Neural cell (in vitro differentiated cells): Measurements from ENCODE around the gene KCNMB2. TPM values are rescaled to one million over a fixed set of nuclear protein-coding genes. Genes with fewer than 3 reads are reported as not detected.

Source experiments
- H2AFZ ChIP-seq: fragments of 200-600, 300-800 bp; sonication (generic), shearing (Covaris generic); 2 replicates; pipeline ENCODE4 v1.6.0; 2014; ENCODE audit warnings: low read depth, mild to moderate bottlenecking, antibody characterized with exemption, low read length, moderate library complexity
- H3F3A ChIP-seq: fragments of 200-600 bp; shearing (Covaris generic); 2 replicates; pipeline ENCODE4 v1.6.1; 2016; ENCODE audit warnings: mild to moderate bottlenecking, moderate library complexity, mixed read lengths, antibody characterized with exemption, low read length; ENCODE audit not compliant: insufficient read depth, poor library complexity, severe bottlenecking
- H3K27ac ChIP-seq: fragments of 200-600, 300-800 bp; sonication (generic), shearing (Covaris generic); 2 replicates; pipeline ENCODE4 v1.5.1; 2014; ENCODE audit warnings: mild to moderate bottlenecking, low read length, moderate library complexity
- H3K27me3 ChIP-seq: fragments of 300-800, 200-600 bp; sonication (generic), shearing (Covaris generic); 2 replicates; pipeline ENCODE4 v1.6.0; 2014; ENCODE audit warnings: mild to moderate bottlenecking, low read depth, low read length, moderate library complexity; ENCODE audit not compliant: insufficient read depth
- H3K36me3 ChIP-seq: fragments of 300-800, 200-600 bp; sonication (generic), shearing (Covaris generic); 2 replicates; pipeline ENCODE4 v1.5.1; 2014; ENCODE audit warnings: mild to moderate bottlenecking, antibody characterized with exemption, low read length, moderate library complexity; ENCODE audit not compliant: insufficient read depth
- H3K4me2 ChIP-seq: fragments of 300-800, 200-600 bp; sonication (generic), shearing (Covaris generic); 2 replicates; pipeline ENCODE4 v1.6.0; 2014; ENCODE audit warnings: mild to moderate bottlenecking, low read length
- H3K4me3 ChIP-seq: fragments of 300-800, 200-600 bp; sonication (generic), shearing (Covaris generic); 2 replicates; pipeline ENCODE4 v1.5.1; 2014; ENCODE audit warnings: mild to moderate bottlenecking, low read length, moderate library complexity
- H3K79me2 ChIP-seq: fragments of 200-600 bp; shearing (Covaris generic); replicated peaks from 2 replicates; pipeline ENCODE4 v1.6.0; 2014; ENCODE audit warnings: mild to moderate bottlenecking, low read length, moderate library complexity; ENCODE audit not compliant: insufficient read depth
- H3K9ac ChIP-seq: fragments of 300-800, 200-600 bp; sonication (generic), shearing (Covaris generic); 2 replicates; pipeline ENCODE4 v1.6.1; 2016; ENCODE audit warnings: mild to moderate bottlenecking, low read length, mixed read lengths
- H3K9me2 ChIP-seq: fragments of 200-600 bp; shearing (Covaris generic); 2 replicates; pipeline ENCODE4 v1.6.1; 2016; ENCODE audit warnings: mild to moderate bottlenecking, low read length, mixed read lengths; ENCODE audit not compliant: insufficient read depth
- H3K9me3 ChIP-seq: fragments of 200-600, 300-800 bp; sonication (generic), shearing (Covaris generic); 2 replicates; pipeline ENCODE4 v1.6.1; 2016; ENCODE audit warnings: mild to moderate bottlenecking, mixed run types, low read length, moderate library complexity, mixed read lengths
- H4K20me1 ChIP-seq: fragments of 200-600 bp; shearing (Covaris generic); 2 replicates; pipeline ENCODE4 v1.6.1; 2016; ENCODE audit warnings: mild to moderate bottlenecking, mixed run types; ENCODE audit not compliant: insufficient read depth
- EP300 ChIP-seq: fragments of 450-650 bp; conservative IDR thresholded peaks from 2 replicates; pipeline ENCODE4 v1.6.1; 2014; ENCODE audit warnings: antibody characterized with exemption, mild to moderate bottlenecking, moderate library complexity; ENCODE audit not compliant: poor library complexity, severe bottlenecking
- EZH2 ChIP-seq: fragments of 200-600, 300-800 bp; shearing (Covaris generic), sonication (generic); IDR thresholded peaks from 2 replicates; pipeline ENCODE4 v1.6.1; 2014; ENCODE audit warnings: antibody characterized with exemption, low read length, borderline replicate concordance, mild to moderate bottlenecking; ENCODE audit not compliant: insufficient read depth, poor library complexity, severe bottlenecking
- MXI1 ChIP-seq: fragments of 450-650 bp; conservative IDR thresholded peaks from 2 replicates; pipeline ENCODE4 v1.6.1; 2014; ENCODE audit warnings: antibody characterized with exemption, mild to moderate bottlenecking; ENCODE audit not compliant: poor library complexity, severe bottlenecking
- POLR2AphosphoS5 ChIP-seq: IDR thresholded peaks from 2 replicates; pipeline ENCODE4 v1.6.1; 2012
- RAD21 ChIP-seq: fragments of 450-650 bp; conservative IDR thresholded peaks from 2 replicates; pipeline ENCODE4 v1.6.1; 2014; ENCODE audit warnings: antibody characterized with exemption, mild to moderate bottlenecking, moderate library complexity
- SMC3 ChIP-seq: fragments of 450-650 bp; conservative IDR thresholded peaks from 2 replicates; pipeline ENCODE4 v1.6.1; 2014; ENCODE audit warnings: antibody characterized with exemption, mild to moderate bottlenecking, moderate library complexity; ENCODE audit not compliant: poor library complexity
- TAF1 ChIP-seq: IDR thresholded peaks from 2 replicates; pipeline ENCODE4 v1.6.1; 2012; ENCODE audit warnings: low read depth
- polyA plus RNA-seq: library from polyadenylated mRNA; depleted of rRNA; stranded (reverse); fragments of >200 nt; gene quantifications from 2 replicates; pipeline ENCODE4 v1.2.3, GENCODE V29; 2014
- TF ChIP-seq, protein P1 (sequence below): fragments of 450-650 bp; IDR thresholded peaks from 2 replicates; pipeline ENCODE4 v1.5.1; 2014; ENCODE audit warnings: antibody characterized with exemption, mild to moderate bottlenecking, moderate library complexity; ENCODE audit not compliant: poor library complexity, severe bottlenecking
- TF ChIP-seq, protein P2 (sequence below): IDR thresholded peaks from 2 replicates; pipeline ENCODE4 v1.6.1; 2012; ENCODE audit warnings: borderline replicate concordance

Gene KCNMB2
- polyA plus RNA-seq, 1 donor from 2014 or later, result 0.93 TPM

DNA sequence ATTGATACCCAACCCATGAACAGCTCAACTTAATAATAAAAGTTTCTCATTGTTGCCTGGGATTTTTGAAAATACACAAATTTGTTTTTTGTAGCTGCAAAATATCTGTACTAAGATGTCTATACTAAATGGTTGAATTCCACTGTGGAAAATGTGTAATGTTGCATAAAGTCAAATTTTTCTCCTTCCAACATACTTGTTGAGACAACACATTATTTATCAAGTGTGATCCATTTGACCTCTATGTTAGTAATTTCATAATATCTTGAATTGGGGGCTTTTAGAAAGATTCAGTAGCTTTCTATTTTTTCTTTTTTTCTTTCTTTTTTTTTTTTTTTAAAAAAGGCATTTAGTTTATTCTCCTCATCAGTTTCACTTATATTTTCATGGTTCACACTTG lies 88.0 kb downstream of the KCNMB2 start:
- Histone ChIP-seq H3F3A (no peaks in the 10 kb centered on the region), H4K20me1 (no peaks in the 10 kb centered on the region), H3K36me3 (no peaks in the 10 kb centered on the region), H3K9ac (no peak overlapping the region), H3K9me2 (no peaks in the 10 kb centered on the region), H3K4me3 (no peak overlapping the region), H2AFZ (no peak overlapping the region), H3K79me2 (no peaks in the 10 kb centered on the region), H3K4me2 (no peak overlapping the region), H3K9me3 (no peaks in the 10 kb centered on the region), H3K27ac (no peak overlapping the region), H3K27me3 (no peaks in the 10 kb centered on the region)
- TF ChIP-seq SMC3, result no peak
- no peak for TF ChIP-seq MXI1
- no peak for TF ChIP-seq EZH2
- TF ChIP-seq, protein P1, sequence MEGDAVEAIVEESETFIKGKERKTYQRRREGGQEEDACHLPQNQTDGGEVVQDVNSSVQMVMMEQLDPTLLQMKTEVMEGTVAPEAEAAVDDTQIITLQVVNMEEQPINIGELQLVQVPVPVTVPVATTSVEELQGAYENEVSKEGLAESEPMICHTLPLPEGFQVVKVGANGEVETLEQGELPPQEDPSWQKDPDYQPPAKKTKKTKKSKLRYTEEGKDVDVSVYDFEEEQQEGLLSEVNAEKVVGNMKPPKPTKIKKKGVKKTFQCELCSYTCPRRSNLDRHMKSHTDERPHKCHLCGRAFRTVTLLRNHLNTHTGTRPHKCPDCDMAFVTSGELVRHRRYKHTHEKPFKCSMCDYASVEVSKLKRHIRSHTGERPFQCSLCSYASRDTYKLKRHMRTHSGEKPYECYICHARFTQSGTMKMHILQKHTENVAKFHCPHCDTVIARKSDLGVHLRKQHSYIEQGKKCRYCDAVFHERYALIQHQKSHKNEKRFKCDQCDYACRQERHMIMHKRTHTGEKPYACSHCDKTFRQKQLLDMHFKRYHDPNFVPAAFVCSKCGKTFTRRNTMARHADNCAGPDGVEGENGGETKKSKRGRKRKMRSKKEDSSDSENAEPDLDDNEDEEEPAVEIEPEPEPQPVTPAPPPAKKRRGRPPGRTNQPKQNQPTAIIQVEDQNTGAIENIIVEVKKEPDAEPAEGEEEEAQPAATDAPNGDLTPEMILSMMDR, result no peak
- TF ChIP-seq RAD21, result no peak
- TF ChIP-seq TAF1, result no peak
- TF ChIP-seq, protein P2, sequence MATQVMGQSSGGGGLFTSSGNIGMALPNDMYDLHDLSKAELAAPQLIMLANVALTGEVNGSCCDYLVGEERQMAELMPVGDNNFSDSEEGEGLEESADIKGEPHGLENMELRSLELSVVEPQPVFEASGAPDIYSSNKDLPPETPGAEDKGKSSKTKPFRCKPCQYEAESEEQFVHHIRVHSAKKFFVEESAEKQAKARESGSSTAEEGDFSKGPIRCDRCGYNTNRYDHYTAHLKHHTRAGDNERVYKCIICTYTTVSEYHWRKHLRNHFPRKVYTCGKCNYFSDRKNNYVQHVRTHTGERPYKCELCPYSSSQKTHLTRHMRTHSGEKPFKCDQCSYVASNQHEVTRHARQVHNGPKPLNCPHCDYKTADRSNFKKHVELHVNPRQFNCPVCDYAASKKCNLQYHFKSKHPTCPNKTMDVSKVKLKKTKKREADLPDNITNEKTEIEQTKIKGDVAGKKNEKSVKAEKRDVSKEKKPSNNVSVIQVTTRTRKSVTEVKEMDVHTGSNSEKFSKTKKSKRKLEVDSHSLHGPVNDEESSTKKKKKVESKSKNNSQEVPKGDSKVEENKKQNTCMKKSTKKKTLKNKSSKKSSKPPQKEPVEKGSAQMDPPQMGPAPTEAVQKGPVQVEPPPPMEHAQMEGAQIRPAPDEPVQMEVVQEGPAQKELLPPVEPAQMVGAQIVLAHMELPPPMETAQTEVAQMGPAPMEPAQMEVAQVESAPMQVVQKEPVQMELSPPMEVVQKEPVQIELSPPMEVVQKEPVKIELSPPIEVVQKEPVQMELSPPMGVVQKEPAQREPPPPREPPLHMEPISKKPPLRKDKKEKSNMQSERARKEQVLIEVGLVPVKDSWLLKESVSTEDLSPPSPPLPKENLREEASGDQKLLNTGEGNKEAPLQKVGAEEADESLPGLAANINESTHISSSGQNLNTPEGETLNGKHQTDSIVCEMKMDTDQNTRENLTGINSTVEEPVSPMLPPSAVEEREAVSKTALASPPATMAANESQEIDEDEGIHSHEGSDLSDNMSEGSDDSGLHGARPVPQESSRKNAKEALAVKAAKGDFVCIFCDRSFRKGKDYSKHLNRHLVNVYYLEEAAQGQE, result no peak
- TF ChIP-seq POLR2AphosphoS5, result no peak
- no peak for TF ChIP-seq EP300

DNA sequence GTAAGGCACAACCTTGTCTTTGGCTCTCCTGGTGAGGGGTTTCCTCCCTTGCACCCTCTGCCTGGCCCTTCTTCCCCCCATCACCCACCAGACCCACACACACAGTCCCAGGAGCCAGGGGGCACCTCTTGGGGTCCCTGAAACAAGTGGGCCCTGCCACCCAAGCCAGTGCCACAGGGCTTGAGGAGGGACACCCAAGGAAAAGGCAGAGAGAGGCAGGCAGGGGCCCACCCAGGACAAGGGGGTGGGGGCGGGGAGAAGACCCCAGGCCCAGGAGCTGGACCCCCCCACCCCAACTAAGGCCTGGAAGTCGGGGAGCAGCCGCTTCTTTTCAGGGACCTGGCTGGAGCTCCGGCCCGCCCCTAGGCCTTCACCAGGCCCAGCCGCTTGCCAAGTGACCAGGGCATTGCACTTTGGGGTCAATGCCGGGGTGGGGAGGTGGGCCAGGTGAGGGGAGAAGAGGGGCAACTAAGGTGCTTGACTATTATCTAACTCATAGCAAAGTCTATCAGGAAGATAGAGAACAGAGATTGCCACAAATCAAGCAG lies 88.9 kb downstream of the KCNMB2 start:
- no peak overlapping the region for H3K27ac ChIP-seq
- no peaks in the 10 kb centered on the region for H3K79me2 ChIP-seq
- H3K27me3 ChIP-seq, result no peaks in the 10 kb centered on the region
- no peak overlapping the region for H3K4me2 ChIP-seq
- no peak overlapping the region for H2AFZ ChIP-seq
- no peaks in the 10 kb centered on the region for H4K20me1 ChIP-seq
- TF ChIP-seq MXI1, result no peak
- TF ChIP-seq, protein P2, result no peak
- no peak for TF ChIP-seq EZH2
- no peak for TF ChIP-seq EP300
- TF ChIP-seq RAD21, result no peak
- TF ChIP-seq SMC3, result no peak
- TF ChIP-seq TAF1, result no peak
- TF ChIP-seq, protein P1, result no peak
- TF ChIP-seq POLR2AphosphoS5, result no peak
- no peak overlapping the region for H3K9ac ChIP-seq
- H3K9me3 ChIP-seq, result no peaks in the 10 kb centered on the region
- H3F3A ChIP-seq, result no peaks in the 10 kb centered on the region
- H3K36me3 ChIP-seq, result no peaks in the 10 kb centered on the region
- no peaks in the 10 kb centered on the region for H3K9me2 ChIP-seq
- H3K4me3 ChIP-seq, result no peak overlapping the region
